H9 (cell line): Measurements from ENCODE around the gene ADAM8. TPM values are rescaled to one million over a fixed set of nuclear protein-coding genes. Genes with fewer than 3 reads are reported as not detected.

Experiments
- DNase-seq: peaks from one replicate; pipeline ENCODE4 v3.0.0-alpha.2; 2017
- H2AFZ ChIP-seq: one replicate; pipeline ENCODE4 v1.6.1; 2013; ENCODE audit warnings: mild to moderate bottlenecking, low read length, control low read depth, moderate library complexity
- H2AK5ac ChIP-seq: 2 replicates; pipeline ENCODE4 v1.6.1; 2013; ENCODE audit warnings: low read length, control low read depth, mixed read lengths; ENCODE audit not compliant: insufficient read length
- H2BK120ac ChIP-seq: one replicate; pipeline ENCODE4 v1.6.1; 2013; ENCODE audit warnings: low read depth, mild to moderate bottlenecking, low read length, control low read depth, inconsistent platforms; ENCODE audit not compliant: poor library complexity, severe bottlenecking
- H2BK12ac ChIP-seq: 2 replicates; pipeline ENCODE4 v1.6.1; 2013; ENCODE audit warnings: low read length, control low read depth, mixed read lengths, low read depth; ENCODE audit not compliant: insufficient read length
- H2BK15ac ChIP-seq: 2 replicates; pipeline ENCODE4 v1.6.1; 2013; ENCODE audit warnings: low read depth, low read length, control low read depth
- H2BK20ac ChIP-seq: one replicate; pipeline ENCODE4 v1.6.1; 2013; ENCODE audit warnings: low read depth, mild to moderate bottlenecking, low read length, control low read depth, inconsistent platforms; ENCODE audit not compliant: poor library complexity, severe bottlenecking
- H2BK5ac ChIP-seq: 2 replicates; pipeline ENCODE4 v1.6.1; 2013; ENCODE audit warnings: low read length, control low read depth, mixed read lengths; ENCODE audit not compliant: insufficient read length
- H3K14ac ChIP-seq: 2 replicates; pipeline ENCODE4 v1.6.1; 2013; ENCODE audit warnings: low read length, control low read depth; ENCODE audit not compliant: insufficient read depth
- H3K18ac ChIP-seq: 2 replicates; pipeline ENCODE4 v1.6.1; 2013; ENCODE audit warnings: low read depth, mild to moderate bottlenecking, mixed read lengths, low read length, control low read depth; ENCODE audit not compliant: insufficient read length
- H3K23ac ChIP-seq: 2 replicates; pipeline ENCODE4 v1.6.1; 2013; ENCODE audit warnings: low read length, control low read depth, mixed read lengths, low read depth; ENCODE audit not compliant: insufficient read length
- H3K23me2 ChIP-seq: 2 replicates; pipeline ENCODE4 v1.6.1; 2013; ENCODE audit warnings: low read depth, mild to moderate bottlenecking, mixed read lengths, low read length, control low read depth; ENCODE audit not compliant: insufficient read length, poor library complexity, severe bottlenecking
- H3K27ac ChIP-seq: 2 replicates; pipeline ENCODE4 v1.5.1; 2013; ENCODE audit warnings: low read length, control low read depth, mixed read lengths, low read depth; ENCODE audit not compliant: insufficient read length
- H3K27me3 ChIP-seq: 2 replicates; pipeline ENCODE4 v1.6.1; 2013; ENCODE audit warnings: low read length, control low read depth, inconsistent platforms; ENCODE audit not compliant: insufficient read depth
- H3K4ac ChIP-seq: 2 replicates; pipeline ENCODE4 v1.6.1; 2013; ENCODE audit warnings: low read depth, mild to moderate bottlenecking, control low read depth, inconsistent platforms, low read length, moderate library complexity
- H3K4me1 ChIP-seq: 2 replicates; pipeline ENCODE4 v1.6.1; 2013; ENCODE audit warnings: low read length, control low read depth, inconsistent platforms; ENCODE audit not compliant: insufficient read depth
- H3K4me2 ChIP-seq: 2 replicates; pipeline ENCODE4 v1.6.1; 2013; ENCODE audit warnings: low read length, control low read depth, mixed read lengths; ENCODE audit not compliant: insufficient read length, insufficient read depth
- H3K56ac ChIP-seq: 2 replicates; pipeline ENCODE4 v1.6.1; 2013; ENCODE audit warnings: low read depth, mild to moderate bottlenecking, mixed read lengths, low read length, control low read depth; ENCODE audit not compliant: insufficient read length
- H3K79me1 ChIP-seq: 2 replicates; pipeline ENCODE4 v1.6.1; 2013; ENCODE audit warnings: low read depth, mild to moderate bottlenecking, moderate library complexity, low read length, control low read depth, inconsistent platforms; ENCODE audit not compliant: insufficient read depth, poor library complexity, severe bottlenecking
- H3K79me2 ChIP-seq: 2 replicates; pipeline ENCODE4 v1.6.1; 2013; ENCODE audit warnings: low read length, control low read depth, inconsistent platforms; ENCODE audit not compliant: insufficient read depth
- H3K9ac ChIP-seq: 2 replicates; pipeline ENCODE4 v1.6.1; 2013; ENCODE audit warnings: low read length, control low read depth, mixed read lengths; ENCODE audit not compliant: insufficient read length; ENCODE audit errors: extremely low read depth
- H3K9me3 ChIP-seq: one replicate; pipeline ENCODE4 v1.6.1; 2013; ENCODE audit warnings: low read depth, low read length, inconsistent platforms; ENCODE audit not compliant: control insufficient read depth
- H3T11ph ChIP-seq: one replicate; pipeline ENCODE4 v1.6.1; 2013; ENCODE audit warnings: mild to moderate bottlenecking, low read length, control low read depth, inconsistent platforms
- H4K20me1 ChIP-seq: one replicate; pipeline ENCODE4 v1.6.1; 2013; ENCODE audit not compliant: control insufficient read depth, insufficient read length, insufficient read depth
- H4K5ac ChIP-seq: 2 replicates; pipeline ENCODE4 v1.6.1; 2013; ENCODE audit warnings: low read depth, mild to moderate bottlenecking, mixed read lengths, low read length, control low read depth; ENCODE audit not compliant: insufficient read length
- H4K8ac ChIP-seq: replicated peaks from 2 replicates; pipeline ENCODE4 v1.6.1; 2013; ENCODE audit warnings: low read length, control low read depth, mixed read lengths, low read depth; ENCODE audit not compliant: insufficient read length
- H4K91ac ChIP-seq: 2 replicates; pipeline ENCODE4 v1.6.1; 2013; ENCODE audit warnings: low read depth, mild to moderate bottlenecking, moderate library complexity, mixed read lengths, low read length, control low read depth; ENCODE audit not compliant: insufficient read length
- H3K27ac Mint-ChIP-seq, 3 experiments: 2 replicates in 2 of 3; 3 replicates in 1 of 3; pipeline ENCODE4 v1.8.0; 2020 to 2021; ENCODE audit warnings: mixed read lengths in 3 of 3, mild to moderate bottlenecking in 1 of 3, moderate library complexity in 1 of 3
- H3K27me3 Mint-ChIP-seq: 2 replicates; pipeline ENCODE4 v1.8.0; 2021; ENCODE audit warnings: low read depth, mild to moderate bottlenecking, moderate library complexity, mixed read lengths
- H3K36me3 Mint-ChIP-seq, 3 experiments: 2 replicates in 2 of 3; 3 replicates in 1 of 3; pipeline ENCODE4 v1.8.0; 2020 to 2021; ENCODE audit warnings: low read depth in 3 of 3, mixed read lengths in 3 of 3; ENCODE audit not compliant: insufficient read depth in 1 of 3
- H3K4me1 Mint-ChIP-seq, 2 experiments: 2 replicates each; pipeline ENCODE4 v1.8.0; 2020; ENCODE audit warnings: mixed read lengths in 2 of 2
- H3K4me3 Mint-ChIP-seq, 2 experiments: 2 replicates in 1 of 2; 3 replicates in 1 of 2; pipeline ENCODE4 v1.8.0; 2020 to 2021; ENCODE audit warnings: mild to moderate bottlenecking in 2 of 2, mixed read lengths in 2 of 2, moderate library complexity in 1 of 2
- H3K9me3 Mint-ChIP-seq, 2 experiments: 2 replicates in 1 of 2; 3 replicates in 1 of 2; pipeline ENCODE4 v1.8.0; 2020; ENCODE audit warnings: mild to moderate bottlenecking in 2 of 2, mixed read lengths in 2 of 2, moderate library complexity in 1 of 2
- CTCF ChIP-seq: fragments of 200-600 bp; sonication (generic); conservative IDR thresholded peaks from 3 replicates; pipeline ENCODE4 v1.8.0; 2021; ENCODE audit warnings: antibody characterized with exemption, mild to moderate bottlenecking
- WGBS: extraction: QIAGEN DNeasy Blood & Tissue Kit; methylation state at CpG from one replicate; pipeline ENCODE4 v1.1.7; 2013; ENCODE audit warnings: missing lambda C conversion rate, low lambda C conversion rate, mixed read lengths; ENCODE audit not compliant: insufficient read length; ENCODE audit errors: extremely low coverage; 5-methylcytosine and 5-hydroxymethylcytosine counted together
- total RNA-seq: library from RNA; stranded (reverse); gene quantifications from 2 replicates; pipeline ENCODE4 v1.2.1, GENCODE V29; 2021

The ADAM8 gene
- total RNA-seq, 1 experiment from 2014 or later: 5.4 TPM

DNA sequence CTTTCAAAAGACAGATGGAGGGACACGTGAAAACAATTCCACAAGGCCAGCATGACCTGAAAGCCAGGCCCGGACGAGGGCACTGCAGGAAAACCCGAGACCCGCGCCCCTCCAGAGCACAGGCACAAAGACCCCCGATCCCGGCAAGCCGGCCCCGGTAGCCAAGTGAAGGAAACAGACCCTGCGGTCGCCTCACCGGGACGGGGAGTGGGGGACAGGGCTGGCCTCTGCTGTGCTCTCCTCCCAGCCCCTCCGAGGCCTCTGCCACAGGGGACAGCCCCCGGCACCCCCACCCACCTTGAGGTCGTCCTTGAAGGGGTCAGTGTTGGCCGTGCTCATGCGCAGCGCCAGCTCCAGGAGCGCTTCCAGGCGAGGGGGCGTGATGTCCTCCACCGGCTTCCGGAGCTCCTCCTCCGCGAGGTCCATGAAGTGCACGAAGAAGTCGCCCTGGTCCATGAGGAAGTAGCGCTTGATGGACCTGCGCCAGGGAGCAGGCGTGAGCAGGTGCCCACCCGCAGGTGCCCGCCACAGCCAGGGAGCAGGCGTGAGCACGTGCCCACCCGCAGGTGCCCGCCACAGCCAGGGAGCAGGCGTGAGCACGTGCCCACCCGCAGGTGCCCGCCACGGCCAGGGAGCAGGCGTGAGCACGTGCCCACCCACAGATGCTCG, 11.3 kb upstream of the ADAM8 start:
- Histone ChIP-seq H4K8ac (no peak overlapping the region), H4K5ac (no peak overlapping the region)

More for the DNA sequence above, 11.3 kb upstream of the ADAM8 start:
- H3K4ac ChIP-seq: no peak overlapping the region
- H3K79me1 ChIP-seq: no peaks in the 10 kb centered on the region
- no peak overlapping the region for H2BK20ac ChIP-seq
- no peaks in the 10 kb centered on the region for H3K79me2 ChIP-seq
- no peaks in the 10 kb centered on the region for H3K27me3 ChIP-seq
- H3K18ac ChIP-seq: no peak overlapping the region
- WGBS: no CpG with 5 or more reads among the region's 46 CpGs
- no peak overlapping the region for H3K9ac ChIP-seq
- no peak overlapping the region for H2BK5ac ChIP-seq
- no peak overlapping the region for H3K27ac ChIP-seq
- Mint-ChIP-seq H3K36me3 (peaks cover 24 to 75% (median 71%) of the 10 kb centered on the region in 3 experiments; a peak in 6 of 7 replicates), H3K4me1 (no peaks in the 10 kb centered on the region), H3K27me3 (no peaks in the 10 kb centered on the region), H3K27ac (no peak overlapping the region), H3K4me3 (no peak overlapping the region), H3K9me3 (no peaks in the 10 kb centered on the region)
- no peak overlapping the region for H4K91ac ChIP-seq
- H3K14ac ChIP-seq: no peak overlapping the region
- TF ChIP-seq CTCF: no peak
- no peak for DNase-seq
- H3K9me3 ChIP-seq: no peaks in the 10 kb centered on the region
- no peak overlapping the region for H3T11ph ChIP-seq
- no peak overlapping the region for H2BK120ac ChIP-seq
- no peak overlapping the region for H2AFZ ChIP-seq
- H3K23me2 ChIP-seq: no peaks in the 10 kb centered on the region
- no peak overlapping the region for H3K4me2 ChIP-seq
- no peaks in the 10 kb centered on the region for H4K20me1 ChIP-seq
- H2BK12ac ChIP-seq: no peak overlapping the region
- H3K56ac ChIP-seq: no peak overlapping the region
- no peak overlapping the region for H2BK15ac ChIP-seq
- H2AK5ac ChIP-seq: no peak overlapping the region
- H3K23ac ChIP-seq: no peak overlapping the region
- H3K4me1 ChIP-seq: no peaks in the 10 kb centered on the region
